IPS-11a (cell line): Measurements from ENCODE around the gene RAP2B.
"Not testable (repeated sequence)": the region's sequence is repeated elsewhere in the genome, so short reads cannot be mapped to it uniquely, and the experiment has no call there.

Experiments used
- H3K4me3 ChIP-seq: one replicate; pipeline ENCODE4 v1.5.1; 2013; ENCODE audit warnings: low read depth, low read length, control low read depth

The RAP2B gene

GRCh38 chr3:153161714-153162512, at the start of gene RAP2B:
Gene RAP2B (plus strand): TSS chr3:153162226. CDS start chr3:153162694, 468 bp downstream.
- H3K4me3 ChIP-seq: peak within 1 kb of the TSS; percentile 68

DNA sequence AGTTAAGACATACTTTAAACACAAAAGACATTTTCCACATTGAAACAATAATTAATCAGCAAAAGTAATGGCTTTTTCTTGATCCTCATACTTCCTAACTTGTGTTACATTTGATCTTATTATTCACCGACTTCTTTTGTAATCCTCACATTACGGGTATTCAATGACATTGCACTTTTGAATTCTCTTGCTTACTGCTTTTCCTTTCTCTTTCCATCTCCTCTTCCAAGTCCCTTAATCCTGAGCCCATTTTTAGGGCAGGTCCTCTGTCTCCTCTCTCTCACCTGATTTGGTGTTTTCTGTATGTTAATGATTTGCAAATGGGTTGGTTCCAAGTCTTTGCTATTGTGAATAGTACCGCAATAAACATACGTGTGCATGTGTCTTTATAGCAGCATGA, 48.5 kb upstream of the RAP2B start:
- no peak overlapping the region for H3K4me3 ChIP-seq

- not testable (repeated sequence) for H3K4me3 ChIP-seq
Measured at GRCh38 chr3:153114270-153114669, 47.8 kb upstream of the RAP2B start.

DNA sequence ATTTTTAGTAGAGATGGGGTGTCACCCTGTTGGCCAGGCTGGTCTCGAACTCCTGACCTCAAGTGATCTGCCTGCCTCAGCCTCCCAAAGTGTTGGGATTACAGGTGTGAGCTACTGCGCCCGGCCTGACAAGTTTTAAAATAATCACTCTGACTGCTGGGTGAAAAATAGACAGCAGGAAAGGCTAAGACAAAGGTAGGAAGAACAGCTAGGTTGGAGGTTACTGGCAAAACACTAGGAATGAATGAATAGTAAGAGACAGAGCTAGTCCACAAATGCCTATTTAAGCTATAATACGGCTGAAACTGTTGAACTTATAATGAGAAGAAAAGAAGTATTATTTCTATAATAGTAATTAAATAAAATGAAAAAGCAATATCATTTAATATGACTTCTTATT, 46.7 kb upstream of the RAP2B start:
- no peak overlapping the region for H3K4me3 ChIP-seq

DNA sequence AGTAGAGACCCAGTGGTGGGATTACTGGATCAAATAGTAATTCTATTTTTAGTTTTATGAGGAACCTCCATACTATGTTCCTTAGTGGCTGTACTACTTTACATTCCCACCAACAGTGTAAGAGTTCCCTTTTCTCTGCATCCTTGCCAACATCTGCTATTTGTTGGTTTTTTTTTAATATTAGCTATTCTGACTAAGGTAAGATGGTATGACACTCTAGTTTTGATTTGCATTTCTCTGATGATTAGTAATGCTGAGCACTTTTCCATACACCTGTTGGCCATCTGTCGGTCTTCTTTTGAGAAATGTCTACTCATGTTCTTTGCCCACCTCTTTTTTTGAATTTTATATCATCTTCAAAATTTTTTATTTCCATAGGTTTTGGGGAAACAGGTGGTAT, 34.2 kb upstream of the RAP2B start:
- no peak overlapping the region for H3K4me3 ChIP-seq

DNA sequence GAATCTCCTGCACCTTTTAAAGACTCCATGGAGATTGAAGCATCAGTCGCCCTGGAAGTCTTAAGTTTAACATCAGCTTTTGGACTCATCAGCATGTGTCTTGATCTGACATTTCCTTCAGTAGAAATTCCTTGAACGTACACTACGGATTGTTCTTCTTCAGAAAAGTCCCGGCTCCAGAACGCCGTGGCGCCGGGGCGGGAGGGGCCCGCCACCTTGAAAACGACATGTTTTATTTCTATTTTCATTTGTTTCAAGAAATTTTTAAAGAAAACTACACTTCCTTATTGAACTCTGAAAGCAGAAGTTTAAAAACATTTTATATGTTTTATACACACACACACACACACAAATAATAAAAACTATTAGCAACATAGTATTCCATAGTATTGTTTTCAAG, 32.6 kb upstream of the RAP2B start:
- H3K4me3 ChIP-seq: no peak overlapping the region

DNA sequence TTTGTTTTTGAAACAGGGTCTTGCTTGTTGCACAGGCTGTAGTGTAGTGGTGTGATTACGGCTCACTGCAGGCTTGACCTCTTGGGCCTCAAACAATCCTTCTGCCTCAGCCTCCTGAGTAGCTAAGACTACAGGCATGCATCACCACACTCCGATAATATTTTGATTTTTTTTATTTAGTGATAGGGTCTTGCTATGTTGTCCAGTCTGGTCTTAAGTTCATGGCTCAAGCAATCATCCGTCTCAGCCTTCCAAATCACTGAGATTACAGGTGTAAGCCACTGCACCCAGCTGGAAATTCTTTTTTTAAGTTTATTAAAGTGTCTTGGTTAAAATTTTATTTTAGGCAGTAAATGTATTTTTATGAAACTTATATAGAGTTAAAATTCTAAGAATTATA, 32.2 kb upstream of the RAP2B start:
- H3K4me3 ChIP-seq: no peak overlapping the region

- no peak overlapping the region for H3K4me3 ChIP-seq
Measured at GRCh38 chr3:153130312-153130977, 31.6 kb upstream of the RAP2B start.

- H3K4me3 ChIP-seq: no peak overlapping the region
Measured at GRCh38 chr3:153137626-153138025, 24.4 kb upstream of the RAP2B start.

DNA sequence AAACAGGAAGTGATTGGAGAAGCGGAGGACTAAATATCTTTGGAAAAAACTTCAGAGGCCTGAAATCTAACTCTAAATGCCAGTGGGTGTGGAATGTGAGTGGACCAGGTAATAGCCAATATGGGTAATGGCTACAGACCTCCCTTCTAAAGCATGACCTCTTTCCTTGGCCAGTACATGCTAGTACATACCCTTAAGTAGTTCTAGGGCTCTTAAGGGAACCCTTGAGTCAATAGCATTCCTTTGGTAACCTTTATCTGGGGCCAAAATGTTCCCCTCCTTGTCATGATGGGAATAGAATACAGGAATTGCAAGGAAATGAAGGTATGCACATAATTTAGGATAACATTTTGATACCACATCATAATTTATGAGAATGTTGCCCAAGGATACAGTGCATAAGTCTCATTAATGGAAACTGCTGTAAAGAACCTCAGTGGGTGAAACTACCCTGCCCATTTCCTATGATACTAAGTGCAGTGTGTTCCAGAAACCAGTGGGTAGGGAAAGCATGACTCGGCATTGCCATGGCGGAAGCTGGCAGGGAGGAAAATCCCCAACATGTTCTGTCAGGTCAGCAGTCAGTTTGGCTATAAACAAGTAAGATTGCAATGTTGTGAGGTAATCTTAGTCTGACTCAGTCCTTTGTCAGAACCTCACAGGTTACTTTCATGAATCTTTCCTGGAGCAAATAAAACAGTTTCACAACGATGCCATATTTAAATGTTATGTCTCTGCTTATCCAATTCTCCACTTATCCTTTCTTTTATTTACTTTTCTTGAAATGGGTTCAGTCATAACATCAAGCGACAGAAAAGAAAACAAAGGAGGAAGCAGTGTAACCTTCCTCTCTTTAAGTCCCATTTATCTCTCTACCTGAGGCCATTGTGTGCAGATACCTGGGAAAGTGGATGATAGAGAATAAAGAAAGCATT, 23.5 kb upstream of the RAP2B start:
- no peak overlapping the region for H3K4me3 ChIP-seq

GRCh38 chr3:153142961-153143360, 19.1 kb upstream of the RAP2B start:
- no peak overlapping the region for H3K4me3 ChIP-seq

DNA sequence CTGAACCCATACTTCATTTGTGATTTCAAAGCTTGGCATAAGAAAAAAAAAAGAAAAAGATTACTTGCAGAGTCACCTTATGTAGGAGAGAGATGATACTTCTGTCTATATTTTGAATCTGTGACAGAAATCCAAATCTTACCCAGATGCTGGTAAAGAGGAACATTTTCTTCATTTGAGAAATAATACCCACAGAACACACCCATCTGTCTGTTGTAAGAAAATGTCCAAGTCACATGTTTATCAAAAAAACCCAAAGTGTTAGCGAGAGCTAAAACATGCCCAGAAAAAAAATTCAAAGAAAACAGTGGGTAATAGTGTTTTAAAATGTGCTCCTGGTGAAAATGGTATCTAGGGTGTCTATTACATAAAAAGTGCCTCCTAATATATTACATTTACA, 18.0 kb upstream of the RAP2B start:
- no peak overlapping the region for H3K4me3 ChIP-seq

GRCh38 chr3:153144779-153145178, 17.2 kb upstream of the RAP2B start:
- H3K4me3 ChIP-seq: no peak overlapping the region

DNA sequence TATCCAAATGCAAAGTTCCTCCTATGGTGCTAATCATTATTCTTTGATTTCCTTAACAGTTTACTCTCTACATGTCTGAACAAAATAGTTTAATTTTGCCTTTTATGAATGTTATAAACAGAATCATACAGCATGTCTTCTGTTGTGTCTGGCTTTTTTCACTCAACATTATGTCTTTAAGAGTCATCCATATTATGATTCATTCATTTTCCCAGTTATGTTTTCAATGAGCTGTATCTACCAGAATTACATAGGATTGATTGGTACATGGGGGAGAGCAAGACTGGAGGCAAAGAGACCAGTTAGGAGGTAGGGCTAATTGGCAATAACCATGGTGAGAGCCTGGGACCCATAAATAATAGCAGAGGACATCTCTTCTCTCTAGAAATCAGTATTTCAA, 16.6 kb upstream of the RAP2B start:
- H3K4me3 ChIP-seq: no peak overlapping the region

DNA sequence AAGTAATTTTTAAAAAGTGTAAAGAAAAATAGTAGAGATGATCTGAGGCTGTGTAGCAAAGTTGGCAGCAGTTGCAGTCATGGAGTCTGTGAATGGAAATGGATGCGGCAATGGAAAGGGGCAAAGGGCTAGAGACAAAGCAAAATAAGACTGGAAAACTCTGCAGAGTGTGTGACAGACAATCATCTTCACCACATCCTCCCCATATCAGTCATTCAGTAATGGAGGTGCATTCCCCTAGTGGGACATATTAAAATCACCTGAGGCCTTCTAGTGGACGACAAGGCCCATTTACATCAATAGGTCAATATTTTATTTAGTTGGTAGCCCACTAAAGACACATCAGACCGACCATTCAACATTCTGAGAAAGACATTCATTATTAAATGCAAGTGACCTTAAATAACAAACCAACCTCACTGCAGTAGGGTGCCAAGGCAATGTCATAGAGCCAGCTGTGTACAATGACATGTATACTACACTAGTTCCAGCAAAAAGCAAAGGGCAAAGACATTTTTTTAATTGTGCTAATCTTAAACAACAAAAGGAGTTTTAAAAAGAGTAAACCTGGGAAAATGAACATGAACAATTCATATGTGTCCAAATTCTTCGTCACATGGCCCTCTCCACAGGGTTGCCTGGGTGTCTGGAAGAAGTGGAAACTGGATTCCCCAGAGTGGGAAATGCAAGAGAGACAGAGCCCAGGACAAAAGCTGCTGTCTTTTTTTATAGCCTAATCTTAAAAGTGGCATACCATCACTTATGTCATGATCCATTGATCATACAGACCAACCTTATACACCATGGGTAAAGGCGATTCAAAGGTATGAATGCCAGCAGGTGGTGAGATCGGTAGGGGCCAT, 15.6 kb upstream of the RAP2B start:
- H3K4me3 ChIP-seq: no peak overlapping the region

GRCh38 chr3:153150991-153151390, 11.0 kb upstream of the RAP2B start:
- no peak overlapping the region for H3K4me3 ChIP-seq

GRCh38 chr3:153155786-153156185, 6.2 kb upstream of the RAP2B start:
- not testable (repeated sequence) for H3K4me3 ChIP-seq

DNA sequence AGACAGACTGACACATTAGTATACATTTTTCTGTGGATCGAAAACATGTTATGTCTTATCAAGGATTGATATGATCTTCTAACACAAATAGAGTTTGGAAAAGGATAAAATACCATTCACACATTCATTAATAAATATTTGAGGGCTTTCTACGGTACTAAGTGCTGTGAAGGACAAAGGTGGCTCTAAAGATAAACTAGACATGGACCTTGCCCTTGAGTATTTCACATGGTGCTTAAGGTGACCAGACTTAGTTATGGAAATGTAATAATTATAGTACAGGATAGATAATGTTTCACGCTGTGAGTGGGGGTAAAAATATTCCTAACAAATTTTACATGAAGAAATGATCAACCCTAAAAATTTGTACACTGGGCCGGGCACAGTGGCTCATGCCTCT, 3.8 kb upstream of the RAP2B start:
- no peak overlapping the region for H3K4me3 ChIP-seq

DNA sequence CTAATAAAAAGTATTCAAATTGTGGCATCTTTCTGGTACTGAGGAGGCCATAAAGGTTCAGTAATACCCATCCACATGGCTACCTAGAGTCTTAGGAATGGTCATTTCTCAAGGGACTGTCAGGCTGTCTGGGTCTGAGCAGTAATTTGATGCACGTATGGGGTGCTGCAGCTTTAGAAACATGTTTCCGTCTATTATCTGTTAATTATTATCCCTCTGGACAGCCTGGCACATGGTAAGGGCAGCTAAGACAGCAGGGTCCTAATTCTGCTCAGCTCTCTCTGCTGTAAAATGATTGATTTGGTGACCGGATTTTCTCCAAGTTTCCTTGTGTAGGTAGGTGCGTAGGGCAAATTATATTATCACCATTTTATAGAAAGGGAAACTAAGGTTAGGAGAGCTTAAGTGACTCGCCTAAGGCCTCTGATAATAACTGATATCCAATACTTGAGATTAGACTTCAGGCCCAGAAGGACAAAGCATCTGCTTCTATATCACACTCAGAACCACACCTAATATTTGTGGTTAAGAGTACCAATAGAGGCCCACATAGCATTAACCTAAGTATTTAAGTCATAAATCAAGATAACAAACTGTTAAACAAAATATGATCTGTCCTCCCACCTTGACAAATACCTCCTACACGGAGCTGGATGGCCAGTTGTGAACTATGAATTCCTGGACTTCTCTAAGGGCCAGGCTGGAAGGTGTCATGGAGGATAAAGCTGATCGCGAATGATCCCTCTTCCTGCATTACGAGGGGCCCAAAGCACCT, 2.9 kb upstream of the RAP2B start:
- no peak overlapping the region for H3K4me3 ChIP-seq
